Skeletal muscle satellite cell (primary cell): Measurements from ENCODE around the gene HNF4A. TPM values are rescaled to one million over a fixed set of nuclear protein-coding genes. Genes with fewer than 3 reads are reported as not detected.
"Not testable (repeated sequence)": the region's sequence is repeated elsewhere in the genome, so short reads cannot be mapped to it uniquely, and the experiment has no call there.

Source experiments
- H3K27me3 ChIP-seq: 2 replicates; pipeline ENCODE4 v1.7.0; 2013; ENCODE audit warnings: low read length; ENCODE audit not compliant: control insufficient read depth, insufficient read depth
- H3K36me3 ChIP-seq: 2 replicates; pipeline ENCODE4 v1.7.0; 2013; ENCODE audit warnings: mild to moderate bottlenecking, control low read depth, low read length; ENCODE audit not compliant: insufficient read depth
- H3K4me1 ChIP-seq: 2 replicates; pipeline ENCODE4 v1.7.0; 2013; ENCODE audit warnings: low read length; ENCODE audit not compliant: control insufficient read depth, insufficient read depth
- H3K4me2 ChIP-seq: 2 replicates; pipeline ENCODE4 v1.7.0; 2013; ENCODE audit warnings: mild to moderate bottlenecking, low read length
- H3K4me3 ChIP-seq: 2 replicates; pipeline ENCODE4 v1.7.0; 2013; ENCODE audit warnings: low read length
- H3K9ac ChIP-seq: 2 replicates; pipeline ENCODE4 v1.7.0; 2013; ENCODE audit warnings: mild to moderate bottlenecking, low read depth, low read length, moderate library complexity
- H3K9me3 ChIP-seq: replicated peaks from 2 replicates; pipeline ENCODE4 v1.7.0; 2013; ENCODE audit warnings: mild to moderate bottlenecking, control low read depth, low read length
- small RNA-seq: library from RNA; depleted of rRNA; stranded (forward); fragments of <200 nt; gene quantifications from one replicate; pipeline ENCODE3, GENCODE V24; 2012

Gene HNF4A

GRCh38 chr20:44472283-44472682, 116.8 kb downstream of the HNF4A start:
- peaks cover 25% of the 10 kb centered on the region for H3K4me1 ChIP-seq
- H3K4me3 ChIP-seq, H3K36me3 ChIP-seq, H3K9me3 ChIP-seq, H3K4me2 ChIP-seq, H3K9ac ChIP-seq, H3K27me3 ChIP-seq: not testable (repeated sequence)

- Histone ChIP-seq H3K4me1 (peaks cover 14% of the 10 kb centered on the region), H3K9me3 (no peaks in the 10 kb centered on the region), H3K9ac (peak overlapping the region; percentile 98), H3K4me3 (peak overlapping the region; percentile 90), H3K4me2 (peak overlapping the region; percentile 93), H3K27me3 (no peaks in the 10 kb centered on the region), H3K36me3 (peaks cover 7% of the 10 kb centered on the region)
Measured at GRCh38 chr20:44475372-44475693, 119.8 kb downstream of the HNF4A start.

DNA sequence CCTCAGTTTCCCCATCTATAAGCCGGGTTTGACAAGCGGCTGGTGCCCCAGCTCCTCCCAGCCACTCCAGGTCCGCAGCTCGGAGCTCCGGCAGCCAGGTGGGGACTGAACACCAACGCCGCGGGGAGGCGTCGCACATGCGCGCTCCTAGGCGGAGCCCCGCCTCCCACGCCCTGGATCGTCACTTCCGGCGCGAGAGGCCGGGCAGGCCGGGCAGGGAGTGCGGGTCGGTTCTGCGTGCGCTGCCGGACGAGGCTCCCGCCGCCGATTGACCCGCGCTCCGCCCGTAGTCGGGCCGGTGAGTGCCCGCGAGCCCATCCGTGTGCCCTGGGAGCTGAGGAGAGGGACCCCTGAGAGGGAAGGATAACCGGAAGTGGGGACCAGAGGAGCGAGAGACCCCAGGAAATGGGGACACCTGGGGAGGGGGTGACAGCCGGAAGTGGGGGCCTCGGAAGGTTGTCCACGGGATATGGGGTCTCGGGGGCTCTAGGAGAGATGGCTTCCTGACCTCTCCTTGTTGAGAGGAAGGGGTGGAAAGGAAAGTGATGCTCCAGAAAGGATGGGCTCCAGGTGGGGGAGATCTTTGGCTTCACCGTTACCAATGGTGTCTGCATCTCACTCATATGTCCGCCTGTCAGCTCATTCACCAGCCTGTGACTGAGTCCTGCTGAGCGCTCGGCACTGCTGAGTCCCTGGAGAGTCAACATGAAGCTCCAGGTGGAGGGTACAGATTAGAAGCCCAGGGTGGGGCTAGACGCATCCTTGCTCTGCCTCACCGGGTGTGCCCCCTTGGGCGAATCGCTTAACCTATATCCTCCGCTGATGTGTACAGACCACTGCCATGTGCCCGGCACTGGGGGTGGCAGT, 120.4 kb downstream of the HNF4A start, which contains the start of gene TTPAL:
TTPAL (plus strand) TSS at position 181 of the 867 bp plus-strand sequence. CDS start 4,126 bp downstream, outside the sequence.
- Histone ChIP-seq H3K4me2 (peak within 1 kb of the TSS; percentile 93), H3K9ac (peak within 1 kb of the TSS; percentile 98), H3K27me3 (no peaks in the 10 kb centered on the region), H3K9me3 (no peaks in the 10 kb centered on the region), H3K4me1 (peaks cover 14% of the 10 kb centered on the region), H3K36me3 (peaks cover 13% of the 10 kb centered on the region), H3K4me3 (peak within 1 kb of the TSS; percentile 90)

DNA sequence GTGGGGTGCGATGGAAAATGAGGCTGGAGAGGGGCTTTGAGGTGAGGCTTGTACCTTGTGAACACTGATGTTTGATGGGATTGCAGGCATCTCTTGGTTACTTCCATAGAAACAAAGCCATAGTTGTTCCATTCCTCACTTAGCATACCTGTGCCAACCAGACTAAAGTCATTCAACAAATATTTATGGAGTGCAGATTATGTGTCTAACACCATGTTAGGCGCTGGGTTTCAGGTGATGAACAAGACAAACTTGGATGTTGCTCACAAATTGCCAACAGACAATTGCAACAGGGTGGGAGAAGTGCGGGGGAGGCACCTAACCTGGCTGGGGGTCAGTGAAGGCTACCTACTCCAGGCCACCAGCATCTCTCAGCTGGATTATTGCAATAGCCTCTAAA, 121.7 kb downstream of the HNF4A start:
- peak overlapping the region; percentile 90 for H3K4me3 ChIP-seq
- peak overlapping the region; percentile 98 for H3K9ac ChIP-seq

DNA sequence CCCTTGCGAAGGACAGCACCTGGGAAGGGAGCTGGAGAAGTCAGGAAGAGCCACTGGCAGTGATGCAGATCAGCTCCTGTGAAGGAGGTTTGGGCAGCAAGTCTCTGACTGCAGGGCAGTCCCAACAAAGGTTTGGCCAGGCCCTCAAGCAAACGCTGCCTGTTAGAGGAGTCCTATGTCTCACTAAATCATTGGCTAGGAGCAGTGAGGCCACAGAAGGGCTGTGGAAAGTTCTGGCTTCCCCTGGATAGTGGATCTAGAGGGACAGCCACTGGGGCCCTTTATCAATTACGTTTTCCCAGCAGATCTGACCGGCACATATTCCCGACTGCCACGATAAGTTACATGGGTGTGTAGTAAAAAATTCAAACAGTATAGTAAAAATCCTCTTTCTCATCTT, 122.7 kb downstream of the HNF4A start:
- Histone ChIP-seq H3K4me3 (no peak overlapping the region), H3K4me2 (no peak overlapping the region), H3K9ac (no peak overlapping the region), H3K4me1 (peaks cover 14% of the 10 kb centered on the region), H3K9me3 (no peaks in the 10 kb centered on the region), H3K27me3 (no peaks in the 10 kb centered on the region), H3K36me3 (peaks cover 23% of the 10 kb centered on the region)

More for the DNA sequence above, 121.7 kb downstream of the HNF4A start:
- Histone ChIP-seq H3K9me3 (no peaks in the 10 kb centered on the region), H3K36me3 (peaks cover 22% of the 10 kb centered on the region), H3K4me1 (peaks cover 14% of the 10 kb centered on the region), H3K4me2 (peak overlapping the region; percentile 93), H3K27me3 (no peaks in the 10 kb centered on the region)

- no peak overlapping the region for H3K4me3 ChIP-seq
- no peak overlapping the region for H3K9ac ChIP-seq
- H3K9me3 ChIP-seq, result no peaks in the 10 kb centered on the region
- H3K36me3 ChIP-seq, result peaks cover 36% of the 10 kb centered on the region
- H3K4me1 ChIP-seq, result peaks cover 14% of the 10 kb centered on the region
- no peaks in the 10 kb centered on the region for H3K27me3 ChIP-seq
- no peak overlapping the region for H3K4me2 ChIP-seq
Measured at GRCh38 chr20:44479643-44480042, 124.1 kb downstream of the HNF4A start.

- Histone ChIP-seq H3K4me3 (no peak overlapping the region), H3K9me3 (no peaks in the 10 kb centered on the region), H3K36me3 (peaks cover 39% of the 10 kb centered on the region), H3K4me2 (no peak overlapping the region), H3K27me3 (no peaks in the 10 kb centered on the region), H3K4me1 (peaks cover 13% of the 10 kb centered on the region), H3K9ac (no peak overlapping the region)
Measured at GRCh38 chr20:44480097-44480496, 124.6 kb downstream of the HNF4A start.

DNA sequence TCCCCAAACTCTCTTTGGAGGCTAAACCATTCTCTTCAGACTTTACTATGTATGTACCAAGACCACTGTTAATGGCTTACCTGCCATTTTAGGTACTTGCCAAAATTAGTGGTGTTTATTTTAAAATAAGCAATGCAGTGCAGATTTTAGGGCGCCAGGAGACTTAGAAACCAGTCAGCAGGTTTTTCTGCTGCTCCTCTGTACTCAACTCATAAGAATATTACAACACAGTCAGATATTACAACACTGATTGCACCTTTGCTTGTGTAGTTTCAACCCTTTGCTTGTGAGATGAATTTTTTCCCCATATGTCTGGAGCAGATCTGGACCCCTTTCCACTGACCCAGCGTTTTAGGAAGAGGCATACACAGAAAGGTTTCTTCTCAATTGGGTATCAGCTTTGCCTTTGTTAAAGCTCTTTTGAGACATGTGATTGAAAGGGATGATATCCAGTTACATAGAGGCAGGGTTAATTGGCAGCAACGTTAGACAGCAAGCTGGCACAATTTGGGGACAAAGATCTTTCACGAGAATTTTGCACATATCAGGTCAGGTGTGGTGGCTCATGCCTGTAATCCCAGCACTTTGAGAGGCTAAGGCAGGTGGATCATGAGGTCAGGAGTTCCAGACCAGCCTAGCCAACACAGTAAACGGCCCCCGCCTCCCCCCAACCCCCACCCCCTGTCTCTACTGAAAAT, 126.4 kb downstream of the HNF4A start:
- Histone ChIP-seq H3K9me3 (no peaks in the 10 kb centered on the region), H3K36me3 (peaks cover 54% of the 10 kb centered on the region), H3K27me3 (no peaks in the 10 kb centered on the region), H3K4me1 (peaks cover 2% of the 10 kb centered on the region), H3K4me2 (no peak overlapping the region), H3K4me3 (no peak overlapping the region), H3K9ac (no peak overlapping the region)

- H3K36me3 ChIP-seq, result peaks cover 60% of the 10 kb centered on the region
- no peaks in the 10 kb centered on the region for H3K27me3 ChIP-seq
- H3K9me3 ChIP-seq, result no peaks in the 10 kb centered on the region
- H3K4me2 ChIP-seq, result no peak overlapping the region
- no peak overlapping the region for H3K4me3 ChIP-seq
- no peaks in the 10 kb centered on the region for H3K4me1 ChIP-seq
- H3K9ac ChIP-seq, result no peak overlapping the region
Measured at GRCh38 chr20:44483112-44483511, 127.6 kb downstream of the HNF4A start.

Small RNA genes lying within 50 kb of the gene (small RNA-seq; reads per million reads assigned to genes)
- gene MIR3646, result not detected
- gene RF00019, result not detected
- gene RPL37AP1, result 0.28 reads per million
